Fibroblast of villous mesenchyme (primary cell): ENCODE measurements around the gene UTS2B. TPM values are rescaled to one million over a fixed set of nuclear protein-coding genes. Genes with fewer than 3 reads are reported as not detected.
"Not testable (repeated sequence)": the region's sequence is repeated elsewhere in the genome, so short reads cannot be mapped to it uniquely, and the experiment has no call there.

ENCODE experiments used
- DNase-seq: peaks from one replicate; pipeline ENCODE4 v3.0.0-alpha.2; 2010; ENCODE audit warnings: low read depth
- H3K4me3 ChIP-seq: 2 replicates; pipeline ENCODE4 v1.5.1; 2011; ENCODE audit warnings: low read depth, mild to moderate bottlenecking, low read length
- total RNA-seq: library from RNA; depleted of rRNA; stranded (reverse); fragments of >200 nt; gene quantifications from 2 replicates; pipeline ENCODE4 v1.2.3, GENCODE V29; 2012
- TF ChIP-seq, protein P1 (sequence below): IDR thresholded peaks from 2 replicates; pipeline ENCODE4 v1.5.1; 2012; ENCODE audit warnings: low read depth, mild to moderate bottlenecking, low read length; ENCODE audit not compliant: insufficient read depth

UTS2B gene
- total RNA-seq, 1 donor = 0.86 TPM

DNA sequence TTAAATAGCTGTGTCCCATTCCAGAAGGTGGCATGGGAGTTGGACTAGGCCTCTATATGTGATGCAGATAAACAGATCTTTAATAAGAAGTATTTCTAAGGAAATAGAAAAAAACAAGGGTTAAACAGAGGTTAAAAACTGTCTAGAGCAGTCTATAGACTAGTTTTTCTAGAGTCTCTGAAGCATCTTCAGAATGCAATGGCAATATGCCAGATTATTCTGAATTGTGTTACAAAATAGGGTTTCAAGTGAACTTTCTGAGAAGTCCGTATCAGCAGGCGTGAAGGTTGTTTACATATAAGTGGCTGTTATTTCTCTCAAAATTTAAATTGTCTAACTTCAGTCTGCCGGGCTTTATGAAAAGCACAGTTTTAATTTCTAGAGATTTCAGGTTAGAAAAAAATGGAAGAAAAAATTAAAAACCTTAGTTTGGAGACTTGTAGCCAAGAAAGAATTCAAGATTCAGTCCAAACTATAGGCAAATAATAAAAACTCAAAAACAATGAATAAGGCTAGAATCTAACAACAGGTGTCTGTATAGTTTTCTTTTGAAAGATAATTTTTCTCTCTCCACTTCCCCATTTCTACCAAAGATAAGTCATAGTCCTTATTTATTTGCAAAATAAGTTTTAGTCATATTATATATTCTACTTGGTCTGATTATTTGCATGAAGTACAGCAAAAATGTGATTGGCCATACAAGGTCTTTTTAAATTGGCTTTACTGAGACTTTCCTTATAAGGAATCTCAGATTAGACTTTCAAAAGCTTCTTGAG lies 76.0 kb downstream of the UTS2B start:
- TF ChIP-seq, protein P1, sequence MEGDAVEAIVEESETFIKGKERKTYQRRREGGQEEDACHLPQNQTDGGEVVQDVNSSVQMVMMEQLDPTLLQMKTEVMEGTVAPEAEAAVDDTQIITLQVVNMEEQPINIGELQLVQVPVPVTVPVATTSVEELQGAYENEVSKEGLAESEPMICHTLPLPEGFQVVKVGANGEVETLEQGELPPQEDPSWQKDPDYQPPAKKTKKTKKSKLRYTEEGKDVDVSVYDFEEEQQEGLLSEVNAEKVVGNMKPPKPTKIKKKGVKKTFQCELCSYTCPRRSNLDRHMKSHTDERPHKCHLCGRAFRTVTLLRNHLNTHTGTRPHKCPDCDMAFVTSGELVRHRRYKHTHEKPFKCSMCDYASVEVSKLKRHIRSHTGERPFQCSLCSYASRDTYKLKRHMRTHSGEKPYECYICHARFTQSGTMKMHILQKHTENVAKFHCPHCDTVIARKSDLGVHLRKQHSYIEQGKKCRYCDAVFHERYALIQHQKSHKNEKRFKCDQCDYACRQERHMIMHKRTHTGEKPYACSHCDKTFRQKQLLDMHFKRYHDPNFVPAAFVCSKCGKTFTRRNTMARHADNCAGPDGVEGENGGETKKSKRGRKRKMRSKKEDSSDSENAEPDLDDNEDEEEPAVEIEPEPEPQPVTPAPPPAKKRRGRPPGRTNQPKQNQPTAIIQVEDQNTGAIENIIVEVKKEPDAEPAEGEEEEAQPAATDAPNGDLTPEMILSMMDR = no peak
- peak; percentile 40 for DNase-seq
- no peak overlapping the region for H3K4me3 ChIP-seq

DNA sequence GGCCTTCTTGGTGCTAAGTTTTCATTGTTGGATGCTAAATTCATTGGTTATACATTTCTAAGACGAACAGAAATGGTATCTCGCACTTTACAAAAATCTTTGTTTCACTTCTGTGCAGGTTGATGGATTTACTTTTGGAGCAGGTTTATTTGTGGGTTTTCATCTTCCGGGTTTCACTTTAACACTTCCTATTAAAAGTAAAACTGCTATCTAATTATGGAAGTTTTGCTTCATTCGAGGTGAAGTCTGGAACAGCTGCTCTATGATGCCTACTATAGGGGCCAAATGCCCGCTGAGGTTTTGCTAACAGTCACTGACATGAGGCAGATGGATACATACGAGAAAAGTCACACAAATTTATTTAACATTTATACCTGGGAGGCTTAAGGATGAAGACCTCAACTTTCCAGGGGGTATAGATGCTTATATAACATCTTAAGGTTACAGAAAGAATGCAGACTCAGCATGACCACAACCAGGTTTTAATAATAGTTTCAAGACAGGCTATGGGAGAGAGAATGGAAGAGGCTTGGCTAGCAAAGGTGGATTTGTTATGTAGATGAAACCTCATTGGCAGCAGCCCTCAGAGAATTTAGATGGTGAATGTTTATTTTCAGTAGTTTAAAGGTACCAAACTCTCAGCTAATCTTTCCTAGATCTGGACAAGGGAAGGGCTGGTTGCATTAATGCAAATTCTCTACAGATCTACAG lies 77.1 kb downstream of the UTS2B start:
- no peak for DNase-seq
- no peak overlapping the region for H3K4me3 ChIP-seq
- TF ChIP-seq, protein P1 = no peak

DNA sequence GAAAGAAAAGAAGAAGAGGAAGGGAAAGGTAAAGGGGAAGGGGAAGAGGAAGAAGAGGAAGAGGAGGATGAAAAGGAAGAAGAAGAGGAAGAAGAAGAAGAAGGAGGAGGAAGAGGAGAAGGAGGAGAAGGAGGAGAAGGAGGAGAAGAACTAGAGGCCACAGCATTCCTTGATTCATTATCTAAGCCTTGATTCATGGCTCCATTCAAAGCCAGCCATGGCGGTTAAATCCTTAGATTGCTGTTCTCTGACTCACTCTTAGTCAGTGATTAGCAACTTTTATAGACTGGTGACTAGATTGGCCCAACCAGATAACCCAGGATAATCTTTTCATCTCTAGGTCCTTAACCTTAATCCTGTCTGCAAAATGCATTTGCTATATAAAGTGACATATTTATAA lies 83.7 kb downstream of the UTS2B start:
- H3K4me3 ChIP-seq = no peak overlapping the region
- peak; percentile 85 for DNase-seq
- TF ChIP-seq, protein P1 = no peak

DNA sequence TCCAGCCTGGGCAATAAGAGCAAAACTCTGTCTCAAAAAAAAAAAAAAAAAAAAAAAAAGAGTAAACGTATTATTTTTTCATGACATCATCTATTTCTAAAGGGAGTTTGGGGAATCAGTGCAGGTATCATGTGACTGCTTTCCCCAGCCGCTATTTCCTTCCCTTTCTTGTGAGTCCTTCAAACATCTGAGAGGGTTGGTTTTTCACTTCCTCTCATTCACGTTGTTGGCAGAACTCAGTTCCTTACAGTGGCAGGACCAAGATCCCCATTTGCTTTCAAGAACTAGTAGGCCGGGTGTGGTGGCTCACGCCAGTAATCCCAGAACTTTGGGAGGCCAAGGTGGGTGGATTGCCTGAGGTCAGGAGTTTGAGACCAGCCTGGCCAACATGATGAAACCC lies 84.3 kb downstream of the UTS2B start:
- not testable (repeated sequence) for H3K4me3 ChIP-seq, DNase-seq

DNA sequence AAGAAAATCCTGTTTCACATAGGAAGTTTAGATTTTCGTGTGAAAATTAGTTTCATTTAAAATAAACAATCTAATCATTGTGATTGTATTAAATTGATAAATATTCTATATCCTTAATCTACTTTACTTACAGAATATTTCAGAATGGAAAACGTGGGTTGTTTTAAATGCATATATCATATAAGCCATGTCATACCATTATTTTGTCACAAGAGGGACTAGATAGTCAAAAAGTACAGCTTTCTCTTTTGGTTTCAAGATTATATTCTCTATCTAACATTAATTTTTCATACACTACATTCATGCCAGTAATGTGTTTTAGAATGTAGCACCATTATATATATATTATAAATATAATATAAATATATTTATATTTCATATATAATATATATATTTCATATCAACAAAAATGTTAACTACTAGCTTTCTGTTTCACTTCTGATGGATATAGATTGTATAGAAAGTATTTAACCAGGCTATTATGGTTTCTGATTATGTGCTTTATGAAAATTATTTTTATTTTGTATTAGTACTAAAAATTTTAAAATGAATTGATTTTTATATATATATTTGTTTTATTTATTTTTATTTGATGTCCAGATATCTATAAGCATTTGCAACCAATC lies 86.0 kb downstream of the UTS2B start:
- H3K4me3 ChIP-seq = no peak overlapping the region
- DNase-seq = peak; percentile 28
- TF ChIP-seq, protein P1 = peak; percentile 43

- H3K4me3 ChIP-seq = no peak overlapping the region
- TF ChIP-seq, protein P1 = no peak
- no peak for DNase-seq
Observed at GRCh38 chr3:191240486-191240885, 89.8 kb downstream of the UTS2B start.

GRCh38 chr3:191239407-191240031 lies 90.8 kb downstream of the UTS2B start:
- TF ChIP-seq, protein P1 = no peak
- no peak for DNase-seq

More at GRCh38 chr3:191239407-191240031, 90.8 kb downstream of the UTS2B start:
- no peak overlapping the region for H3K4me3 ChIP-seq
